ENCODE measurements around the gene OR5K4. TPM values are rescaled to one million over a fixed set of nuclear protein-coding genes. Genes with fewer than 3 reads are reported as not detected.

Gene OR5K4
- polyA plus RNA-seq, 6 donors from 2014 or later = not detected

DNA sequence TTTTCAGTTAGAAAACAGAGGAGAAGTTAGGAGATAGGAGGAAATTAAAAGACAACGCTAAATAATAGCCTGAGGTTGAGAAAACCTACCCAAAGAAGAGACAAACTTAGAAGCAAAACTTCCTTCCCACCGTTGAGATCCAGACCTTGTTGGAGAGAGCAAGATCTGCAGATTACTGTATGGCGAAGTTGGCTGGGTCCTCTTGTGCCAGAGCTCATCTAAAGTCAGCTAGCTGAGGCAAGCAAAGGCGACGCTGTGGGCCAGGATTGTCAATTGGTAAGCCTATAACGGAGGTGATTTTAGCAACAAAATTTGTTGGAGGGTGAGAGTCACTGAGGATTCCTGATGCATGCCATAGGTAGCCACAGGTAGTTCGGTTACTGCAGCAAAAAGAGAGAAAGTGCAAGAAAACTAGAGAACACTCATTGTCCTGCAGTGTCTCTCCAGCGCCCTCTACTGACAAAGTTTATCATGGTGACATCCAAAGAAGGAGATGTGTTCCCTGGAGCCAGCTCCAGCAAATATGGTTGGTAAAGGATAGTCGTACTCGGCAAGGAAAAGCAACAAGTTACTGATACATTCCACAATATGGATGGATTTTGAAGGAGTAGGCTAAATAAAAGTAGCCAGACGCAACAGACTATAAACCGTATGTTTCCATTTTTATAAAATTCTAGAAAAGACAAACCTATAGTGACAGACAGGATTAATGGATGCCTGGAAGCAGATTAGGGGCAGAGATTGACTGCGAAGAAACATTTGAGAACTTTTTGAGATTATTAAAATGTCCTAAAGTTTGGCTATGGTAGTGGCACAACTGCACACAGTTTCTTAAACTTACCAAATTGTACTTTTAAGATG, 9.8 kb upstream of the OR5K4 start:
- no peak for DNase-seq
- H3K36me3 Mint-ChIP-seq = no peaks in the 10 kb centered on the region
- H3K4me1 Mint-ChIP-seq = no peaks in the 10 kb centered on the region
- no peaks in the 10 kb centered on the region for H3K27me3 Mint-ChIP-seq
- no peak overlapping the region for H3K4me3 Mint-ChIP-seq
- H3K27ac Mint-ChIP-seq = no peak overlapping the region
- no peak for ATAC-seq (ENCODE audit: low read depth in 2 of 2)
- H3K9me3 Mint-ChIP-seq = no peaks in the 10 kb centered on the region

DNA sequence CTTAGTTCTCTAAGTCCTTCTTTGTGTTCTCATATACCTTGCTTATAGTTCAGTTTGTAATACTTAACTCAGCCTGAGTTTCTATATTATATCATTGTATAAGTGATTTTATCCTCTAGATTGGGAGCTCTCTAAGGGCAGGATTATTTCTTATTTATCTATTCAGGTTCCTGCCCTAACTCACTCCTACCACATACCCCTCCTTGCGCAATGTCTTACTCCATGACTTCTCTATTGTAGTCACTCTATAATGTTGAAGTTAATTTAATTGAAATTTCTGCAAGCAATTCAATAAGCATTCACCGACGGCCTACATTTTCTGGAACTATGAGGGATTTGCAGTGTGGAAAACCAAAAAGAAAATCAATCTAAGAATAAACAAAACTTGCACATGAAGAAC, 3.6 kb upstream of the OR5K4 start:
- H3K27me3 Mint-ChIP-seq = no peaks in the 10 kb centered on the region
- DNase-seq = no peak
- H3K9me3 Mint-ChIP-seq = no peaks in the 10 kb centered on the region
- H3K4me1 Mint-ChIP-seq = no peaks in the 10 kb centered on the region
- no peaks in the 10 kb centered on the region for H3K36me3 Mint-ChIP-seq
- no peak overlapping the region for H3K4me3 Mint-ChIP-seq
- no peak for ATAC-seq (ENCODE audit: low read depth in 2 of 2)
- H3K27ac Mint-ChIP-seq = no peak overlapping the region

DNA sequence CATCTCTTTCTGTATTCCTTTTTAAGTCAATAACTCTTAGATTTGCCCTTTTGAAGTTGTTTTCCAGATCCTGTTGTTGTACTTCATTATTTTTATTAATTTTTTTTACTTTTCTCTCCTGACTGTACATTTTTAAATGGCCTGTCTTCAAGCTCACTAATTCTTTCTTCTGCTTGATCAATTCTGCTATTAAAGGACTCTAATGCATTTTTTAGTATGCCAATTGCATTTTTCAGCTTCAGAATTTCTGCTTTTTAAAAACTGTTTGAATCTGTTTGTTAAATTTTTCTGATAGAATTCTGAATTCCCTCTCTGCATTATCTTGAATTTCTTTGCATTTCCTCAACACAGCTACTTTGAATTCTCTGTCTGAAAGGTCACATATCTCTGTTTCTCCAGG, 5.6 kb downstream of the OR5K4 start:
- H3K27me3 Mint-ChIP-seq = no peaks in the 10 kb centered on the region
- no peak for DNase-seq
- H3K4me3 Mint-ChIP-seq = no peak overlapping the region
- H3K36me3 Mint-ChIP-seq = peaks cover 0 to 15% of the 10 kb centered on the region in 2 donors
- no peaks in the 10 kb centered on the region for H3K4me1 Mint-ChIP-seq
- no peak overlapping the region for H3K27ac Mint-ChIP-seq
- peaks cover 10 to 44% (median 20%) of the 10 kb centered on the region in 7 donors for H3K9me3 Mint-ChIP-seq
- ATAC-seq (ENCODE audit: low read depth in 2 of 2) = no peak

DNA sequence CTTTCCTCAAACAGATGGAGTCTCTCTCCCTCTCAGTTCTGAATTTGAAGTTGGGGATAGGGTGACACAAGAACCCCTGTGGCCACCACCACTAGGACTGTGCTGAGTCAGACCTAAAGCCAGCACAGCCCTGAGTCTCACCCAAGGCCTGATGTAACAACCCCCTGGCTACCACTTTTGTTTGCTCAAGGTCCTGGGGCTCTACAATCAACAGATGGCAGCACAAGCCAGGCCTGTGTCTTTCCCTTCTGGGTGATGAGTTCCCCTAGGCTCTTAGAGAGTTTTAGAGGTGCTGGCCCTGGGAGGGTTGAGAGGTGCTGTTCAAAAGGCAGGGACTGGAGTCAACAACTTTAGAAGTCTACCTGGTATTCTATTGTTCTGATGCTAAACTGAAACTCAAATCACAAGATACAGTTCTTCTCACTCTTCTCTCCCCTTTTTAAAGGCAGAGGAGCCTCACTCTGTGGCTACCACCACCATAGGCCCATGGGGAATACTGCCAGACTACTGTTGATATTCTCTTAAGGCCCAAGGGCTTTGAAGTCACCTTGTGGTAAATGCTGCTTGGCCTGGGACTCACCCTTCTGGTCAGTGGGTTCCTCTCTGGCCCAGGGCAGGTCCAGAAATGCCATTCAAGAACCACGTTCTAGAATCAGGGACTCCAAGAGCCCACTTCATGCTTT, 6.5 kb downstream of the OR5K4 start:
- Mint-ChIP-seq H3K27me3 (no peaks in the 10 kb centered on the region), H3K9me3 (peaks cover 10 to 44% (median 20%) of the 10 kb centered on the region in 7 donors), H3K27ac (no peak overlapping the region), H3K4me3 (no peak overlapping the region), H3K36me3 (peaks cover 0 to 15% of the 10 kb centered on the region in 2 donors), H3K4me1 (no peaks in the 10 kb centered on the region)
- DNase-seq (no peak), ATAC-seq (ENCODE audit: low read depth in 2 of 2) (no peak)

DNA sequence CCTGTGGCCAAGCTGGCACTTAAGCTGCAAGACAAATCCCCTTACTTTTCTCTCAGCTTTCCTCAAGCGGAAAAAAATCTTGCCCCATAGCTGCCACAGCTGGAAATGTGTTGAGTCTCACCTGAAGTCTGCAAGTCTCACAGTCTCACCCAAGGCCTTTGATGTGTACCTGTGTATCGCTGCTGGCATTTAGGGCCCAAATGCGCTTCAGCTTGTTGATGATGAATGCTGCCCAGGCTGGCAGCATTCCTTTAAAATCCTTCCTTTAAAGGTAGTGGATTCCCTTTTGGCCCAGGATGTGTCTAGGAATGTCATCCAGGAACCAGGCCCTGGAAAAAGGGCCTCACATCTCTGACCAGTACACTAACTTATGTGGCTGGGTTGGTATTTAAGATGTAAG, 7.0 kb downstream of the OR5K4 start:
- Mint-ChIP-seq H3K9me3 (peaks cover 12 to 47% (median 21%) of the 10 kb centered on the region in 7 donors), H3K27ac (no peak overlapping the region), H3K4me1 (no peaks in the 10 kb centered on the region), H3K4me3 (no peak overlapping the region), H3K36me3 (peaks cover 0 to 15% of the 10 kb centered on the region in 2 donors), H3K27me3 (no peaks in the 10 kb centered on the region)
- DNase-seq (no peak), ATAC-seq (ENCODE audit: low read depth in 2 of 2) (no peak)

DNA sequence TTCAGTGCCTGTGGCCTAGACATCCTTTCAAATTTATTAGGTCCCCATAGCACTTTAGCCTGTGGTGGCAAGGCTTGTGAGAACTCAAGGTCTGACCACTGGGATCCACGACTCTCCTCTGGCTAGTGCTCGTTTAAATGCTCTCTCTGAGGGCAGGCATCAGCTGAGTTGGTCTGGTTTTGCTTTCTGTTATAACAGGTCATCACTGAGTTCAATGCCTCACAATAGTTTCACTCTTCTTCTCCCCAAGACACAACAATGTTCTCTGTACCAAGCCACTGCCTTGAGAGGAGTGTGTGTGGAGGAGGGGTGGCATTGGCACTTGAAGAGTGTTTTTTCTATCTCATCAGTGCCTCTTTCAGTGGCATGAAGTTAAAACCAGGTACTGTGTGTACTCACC, 7.6 kb downstream of the OR5K4 start:
- ATAC-seq (ENCODE audit: low read depth in 2 of 2) (no peak), DNase-seq (no peak)
- Mint-ChIP-seq H3K36me3 (peaks cover 0 to 15% of the 10 kb centered on the region in 2 donors), H3K27ac (no peak overlapping the region), H3K27me3 (no peaks in the 10 kb centered on the region), H3K4me1 (no peaks in the 10 kb centered on the region), H3K9me3 (peaks cover 13 to 49% (median 21%) of the 10 kb centered on the region in 7 donors), H3K4me3 (no peak overlapping the region)

DNA sequence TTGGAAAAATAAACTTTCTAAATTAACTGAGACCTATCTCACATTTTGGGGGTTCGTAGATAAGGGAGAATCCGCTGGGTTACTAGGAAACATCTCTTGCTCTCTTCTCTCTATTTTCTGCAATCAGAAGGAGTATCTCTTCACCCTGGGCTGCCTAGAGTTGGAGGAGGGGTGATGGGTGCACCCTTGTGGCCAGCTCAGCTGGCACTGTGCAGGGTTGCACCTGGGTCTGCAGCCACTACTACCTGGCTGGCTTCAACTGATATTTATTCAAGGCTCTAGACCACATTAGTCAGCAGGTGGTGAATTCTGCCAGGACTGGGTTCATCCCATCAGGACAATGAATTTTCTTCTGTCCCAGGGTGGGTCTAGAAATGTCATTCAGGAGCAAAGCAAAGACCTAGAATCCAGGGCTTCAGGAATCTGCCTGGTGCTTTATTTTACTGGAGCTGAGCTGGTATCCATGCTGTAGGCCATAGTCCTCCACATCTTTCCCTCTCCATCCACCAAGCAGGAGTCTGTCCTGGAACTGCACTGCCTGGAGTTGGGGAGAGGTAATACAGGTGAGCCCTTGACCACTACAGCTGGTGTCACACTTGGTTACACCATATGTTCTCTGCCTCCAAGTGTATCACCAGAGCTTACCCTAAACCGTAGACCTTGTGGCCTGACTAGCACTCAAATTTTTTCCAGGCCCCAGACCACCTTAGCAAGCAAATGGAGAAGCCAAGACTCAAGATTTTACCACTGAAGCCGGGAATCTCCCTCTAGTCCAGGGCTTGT, 14.0 kb downstream of the OR5K4 start:
- no peaks in the 10 kb centered on the region for H3K36me3 Mint-ChIP-seq
- H3K9me3 Mint-ChIP-seq = peaks cover 0 to 7% (median 3%) of the 10 kb centered on the region in 7 donors
- H3K27ac Mint-ChIP-seq = no peak overlapping the region
- no peak for DNase-seq
- H3K4me1 Mint-ChIP-seq = no peaks in the 10 kb centered on the region
- no peaks in the 10 kb centered on the region for H3K27me3 Mint-ChIP-seq
- ATAC-seq (ENCODE audit: low read depth in 2 of 2) = no peak
- no peak overlapping the region for H3K4me3 Mint-ChIP-seq

DNA sequence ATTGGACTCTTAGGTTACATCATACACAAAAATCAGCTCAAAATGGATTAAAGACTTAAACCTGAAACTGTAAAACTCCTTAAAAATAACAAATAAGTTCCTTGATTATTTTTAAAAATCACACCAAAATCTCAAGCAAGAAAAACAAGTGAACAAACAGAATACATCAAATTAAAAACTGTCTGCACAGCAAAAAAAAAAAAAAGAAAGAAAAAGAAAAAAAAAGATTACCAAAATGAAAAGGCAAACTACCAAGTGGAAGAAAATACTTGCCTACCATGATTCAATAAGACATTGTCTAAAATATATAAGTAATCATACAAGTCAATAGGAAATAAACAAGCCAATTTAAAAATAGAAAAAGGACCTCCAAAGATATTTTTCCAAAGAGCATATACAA, 17.5 kb downstream of the OR5K4 start:
- no peak for DNase-seq
- H3K4me1 Mint-ChIP-seq = no peaks in the 10 kb centered on the region
- H3K4me3 Mint-ChIP-seq = no peak overlapping the region
- H3K9me3 Mint-ChIP-seq = peaks cover 0 to 5% (median 3%) of the 10 kb centered on the region in 7 donors
- no peaks in the 10 kb centered on the region for H3K36me3 Mint-ChIP-seq
- no peak overlapping the region for H3K27ac Mint-ChIP-seq
- no peak for ATAC-seq (ENCODE audit: low read depth in 2 of 2)
- H3K27me3 Mint-ChIP-seq = no peaks in the 10 kb centered on the region

DNA sequence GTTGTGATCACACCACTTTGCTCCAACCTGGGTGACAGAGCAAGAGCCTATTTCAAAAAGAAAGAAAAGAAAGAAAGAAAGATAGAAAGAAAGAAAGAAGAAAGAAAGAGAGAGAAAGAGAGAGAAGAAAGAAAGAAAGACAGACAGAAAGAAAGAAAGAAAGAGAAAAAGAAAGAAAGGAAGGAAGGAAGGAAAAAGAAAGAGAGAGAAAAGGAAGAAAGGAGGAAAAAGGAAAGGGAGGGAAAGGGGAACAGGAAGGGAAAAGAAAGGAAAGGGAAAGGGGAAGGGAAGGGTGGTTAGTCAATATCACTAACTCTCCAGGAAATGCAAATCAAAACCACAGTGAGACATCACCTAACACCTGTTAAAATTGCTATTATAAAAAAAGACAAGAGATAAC, 18.2 kb downstream of the OR5K4 start:
- H3K4me3 Mint-ChIP-seq = no peak overlapping the region
- H3K36me3 Mint-ChIP-seq = no peaks in the 10 kb centered on the region
- no peaks in the 10 kb centered on the region for H3K4me1 Mint-ChIP-seq
- no peak overlapping the region for H3K27ac Mint-ChIP-seq
- no peak for ATAC-seq (ENCODE audit: low read depth in 2 of 2)
- no peaks in the 10 kb centered on the region for H3K27me3 Mint-ChIP-seq
- no peak for DNase-seq
- H3K9me3 Mint-ChIP-seq = peaks cover 0 to 5% (median 3%) of the 10 kb centered on the region in 7 donors

DNA sequence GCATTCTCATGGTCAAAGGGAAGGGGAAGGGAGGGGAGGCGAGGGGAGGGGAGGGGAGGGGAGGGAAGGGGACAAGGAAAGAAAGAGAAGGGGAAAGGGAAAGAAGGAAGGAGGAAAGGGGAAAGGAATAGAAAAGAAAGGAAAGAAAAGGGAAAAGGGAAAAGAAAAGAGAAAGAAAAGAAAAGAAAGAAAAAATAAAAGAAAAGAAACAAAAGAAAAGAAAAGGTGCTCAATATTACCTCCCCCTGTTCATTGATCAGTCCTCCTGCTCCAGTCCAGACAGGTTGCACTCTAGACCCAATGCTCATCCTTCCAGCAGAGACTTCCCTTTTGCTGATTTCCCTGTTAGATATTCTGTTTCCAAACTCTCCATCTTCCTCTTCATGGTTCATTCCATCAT, 18.8 kb downstream of the OR5K4 start:
- no peaks in the 10 kb centered on the region for H3K4me1 Mint-ChIP-seq
- DNase-seq = no peak
- no peak overlapping the region for H3K27ac Mint-ChIP-seq
- no peak for ATAC-seq (ENCODE audit: low read depth in 2 of 2)
- no peaks in the 10 kb centered on the region for H3K27me3 Mint-ChIP-seq
- peaks cover 0 to 5% (median 2%) of the 10 kb centered on the region in 7 donors for H3K9me3 Mint-ChIP-seq
- H3K36me3 Mint-ChIP-seq = no peaks in the 10 kb centered on the region
- no peak overlapping the region for H3K4me3 Mint-ChIP-seq

DNA sequence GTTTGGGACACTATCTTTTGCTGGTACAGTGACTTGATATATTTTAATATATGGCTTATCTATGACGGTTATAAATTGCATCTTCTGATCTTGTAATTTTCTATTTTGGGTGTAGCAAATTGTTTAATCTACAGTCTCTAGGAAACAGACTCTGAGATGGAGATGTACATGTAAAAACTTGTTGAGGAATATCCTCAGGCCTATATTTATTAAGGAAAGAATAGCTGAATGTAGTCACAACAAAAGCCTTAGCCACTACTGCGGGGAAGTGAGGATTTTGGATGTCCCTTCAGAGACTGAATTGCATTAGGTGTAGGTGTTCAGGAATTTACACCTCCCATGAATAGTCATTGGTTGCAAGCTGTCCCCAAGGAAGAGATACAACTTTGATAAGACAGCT, 23.0 kb downstream of the OR5K4 start:
- Mint-ChIP-seq H3K9me3 (peaks cover 0 to 5% (median 3%) of the 10 kb centered on the region in 7 donors), H3K4me1 (no peaks in the 10 kb centered on the region), H3K36me3 (no peaks in the 10 kb centered on the region), H3K27ac (no peak overlapping the region), H3K4me3 (no peak overlapping the region), H3K27me3 (no peaks in the 10 kb centered on the region)
- DNase-seq (no peak), ATAC-seq (ENCODE audit: low read depth in 2 of 2) (no peak)

DNA sequence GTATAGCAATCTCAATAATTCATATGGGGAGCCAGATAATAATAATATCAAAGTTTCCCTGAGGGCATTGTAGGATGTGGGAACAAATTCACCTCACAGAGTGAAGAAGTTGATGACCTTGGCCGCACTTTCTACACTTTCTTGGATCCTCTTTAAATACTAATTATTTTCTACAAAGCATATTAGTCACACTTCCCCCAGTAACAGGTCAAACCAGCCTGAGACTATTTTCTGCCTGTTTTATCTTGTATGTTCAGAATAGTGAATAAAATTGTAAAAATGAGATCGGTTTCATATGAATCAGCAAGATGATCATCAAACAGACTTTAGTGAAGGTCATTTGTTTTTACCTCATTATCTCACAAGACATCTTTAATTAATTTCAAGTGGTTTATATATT, 34.5 kb downstream of the OR5K4 start:
- ATAC-seq (ENCODE audit: low read depth in 2 of 2) = no peak
- H3K4me3 Mint-ChIP-seq = no peak overlapping the region
- no peaks in the 10 kb centered on the region for H3K4me1 Mint-ChIP-seq

DNA sequence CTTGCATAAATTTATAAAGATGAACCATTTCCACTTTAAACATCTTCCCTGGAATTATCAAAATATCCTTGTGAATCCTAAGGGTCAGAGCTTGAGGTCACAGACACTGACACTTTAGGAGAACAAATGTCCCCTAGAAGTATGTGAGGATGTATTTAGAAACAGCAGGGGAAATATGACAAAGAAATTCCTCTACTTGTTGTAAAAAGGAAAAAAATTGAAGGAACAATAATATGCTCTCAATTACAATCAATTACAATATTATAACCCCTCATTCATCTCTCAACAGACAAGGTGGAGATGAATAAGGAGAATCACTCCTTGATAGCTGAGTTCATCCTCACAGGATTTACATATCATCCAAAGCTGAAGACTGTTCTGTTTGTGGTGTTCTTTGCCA, 36.7 kb downstream of the OR5K4 start, which contains the start of gene OR5K3:
TSS of gene OR5K3 (plus strand) at position 301 of the 400 bp plus-strand sequence. CDS start at position 301, 0 bp downstream.
- no peak for ATAC-seq (ENCODE audit: low read depth in 2 of 2)
- Mint-ChIP-seq H3K4me1 (no peaks in the 10 kb centered on the region), H3K9me3 (peaks cover 0 to 2% (median 0%) of the 10 kb centered on the region in 7 donors), H3K4me3 (no peak within 1 kb of the TSS), H3K27me3 (no peaks in the 10 kb centered on the region), H3K36me3 (no peaks in the 10 kb centered on the region), H3K27ac (peak within 1 kb of the TSS in 1 of 6 donors; percentile 73)
- no peak for DNase-seq

More for the DNA sequence above, 34.5 kb downstream of the OR5K4 start:
- no peak for DNase-seq
- H3K27me3 Mint-ChIP-seq = no peaks in the 10 kb centered on the region
- H3K27ac Mint-ChIP-seq = no peak overlapping the region
- peaks cover 0 to 2% (median 0%) of the 10 kb centered on the region in 7 donors for H3K9me3 Mint-ChIP-seq
- no peaks in the 10 kb centered on the region for H3K36me3 Mint-ChIP-seq

Data from naive B cell (primary cell).